Heart left ventricle (tissue), 13 donors: ENCODE measurements around the gene C2CD2.

Source experiments
- CTCF ChIP-seq, 12 donors: fragments of 200-600 bp; sonication (generic) in 4 of 12; IDR thresholded peaks; one replicate each; pipeline versions ENCODE4 v1.5.0 to v1.8.0; 2018 to 2022; ENCODE audit warnings: antibody characterized with exemption in 12 of 12, mild to moderate bottlenecking in 5 of 12
- POLR2A ChIP-seq, 2 donors: fragments of 450-650 bp; IDR thresholded peaks; one replicate each; pipeline ENCODE4 v1.6.1; 2017; ENCODE audit warnings: antibody characterized with exemption in 2 of 2, mild to moderate bottlenecking in 2 of 2, moderate library complexity in 2 of 2
- donor health status: ischemic (EF 13 %, LVEDD 7.1; RV severe dilation, severe dysfunction).
- donor health status: DM: no; HTN: yes; CAD: no.
- donor health status: DM: no; HTN: no; CAD: no.
- donor health status: ischemic (EF 25% LVEDD 6.9; RV normal size, moderate dysfunction).
- donor health status: ischemic (EF 25% LVEDD 5.7; RV mildly dilated, moderate dysfunction).
- donor health status: ischemic (EF 35%, LVEDD 5.7; RV mildly dilated, moderate dysfunction).
- donor health status: nonischemic (EF 11% LVEDD 7.7; RV severe dilation, severe dysfunction).
- donor health status: DM: yes; HTN: yes; CAD: no.
- donor health status: PGD.
- donor health status: ischemic (EF 29% LVEDD 5.4; RV normal size, mild dysfunction).
- donor health status: nonischemic (EF 23%, LVEDD 6.1; RV moderate dilation, normal function).

- peak in 1 of 12 donors; percentile 1 for TF ChIP-seq CTCF (IDR thresholded peaks at IDR 0.05)
- TF ChIP-seq POLR2A (IDR thresholded peaks at IDR 0.05), result no peak
These were observed 21.1 kb downstream of the C2CD2 start for GRCh38 chr21:41932576-41933312.
